Muscle of leg (tissue), 11 donors: ENCODE data around the gene FPGS. TPM values are rescaled to one million over a fixed set of nuclear protein-coding genes. Genes with fewer than 3 reads are reported as not detected.

Source experiments
- DNase-seq: peaks from one replicate; pipeline ENCODE4 v3.0.0; 2013
- H3K27ac ChIP-seq: one replicate; pipeline ENCODE4 v1.5.1; 2013; ENCODE audit warnings: mild to moderate bottlenecking, low read length, control low read depth
- H3K27me3 ChIP-seq: one replicate; pipeline ENCODE4 v1.6.1; 2013; ENCODE audit warnings: low read length; ENCODE audit not compliant: control insufficient read depth, insufficient read depth
- H3K36me3 ChIP-seq: one replicate; pipeline ENCODE4 v1.6.1; 2013; ENCODE audit warnings: low read length; ENCODE audit not compliant: control insufficient read depth, insufficient read depth
- H3K4me1 ChIP-seq: one replicate; pipeline ENCODE4 v1.6.1; 2013; ENCODE audit warnings: low read length; ENCODE audit not compliant: control insufficient read depth, insufficient read depth
- H3K4me3 ChIP-seq: one replicate; pipeline ENCODE4 v1.5.1; 2013; ENCODE audit warnings: low read length, control low read depth
- H3K9me3 ChIP-seq: replicated peaks from 2 replicates; pipeline ENCODE4 v1.6.1; 2013; ENCODE audit warnings: low read depth, low read length; ENCODE audit not compliant: control insufficient read depth
- WGBS: methylation state at CpG from one replicate; pipeline ENCODE4 v1.1.5; 2013; ENCODE audit warnings: missing lambda C conversion rate; ENCODE audit not compliant: insufficient coverage; 5-methylcytosine and 5-hydroxymethylcytosine counted together
- polyA plus RNA-seq, 8 donors: library from polyadenylated mRNA; unstranded; fragments of 120-200 nt; gene quantifications; one replicate each; pipeline versions ENCODE4 v1.2.1 to v1.2.3, GENCODE V29; 2013; ENCODE audit warnings: inconsistent platforms in 1 of 8, low replicate concordance in 1 of 8; ENCODE audit not compliant: insufficient read length in 8 of 8, insufficient read depth in 1 of 8
- total RNA-seq: library from RNA; stranded (reverse); fragments of 120-200 nt; gene quantifications from one replicate; pipeline ENCODE4 v1.2.4, GENCODE V29; 2013

FPGS gene
- total and polyA plus RNA-seq, 9 donors = 34.7 to 52.4 (median 43.6) TPM

DNA sequence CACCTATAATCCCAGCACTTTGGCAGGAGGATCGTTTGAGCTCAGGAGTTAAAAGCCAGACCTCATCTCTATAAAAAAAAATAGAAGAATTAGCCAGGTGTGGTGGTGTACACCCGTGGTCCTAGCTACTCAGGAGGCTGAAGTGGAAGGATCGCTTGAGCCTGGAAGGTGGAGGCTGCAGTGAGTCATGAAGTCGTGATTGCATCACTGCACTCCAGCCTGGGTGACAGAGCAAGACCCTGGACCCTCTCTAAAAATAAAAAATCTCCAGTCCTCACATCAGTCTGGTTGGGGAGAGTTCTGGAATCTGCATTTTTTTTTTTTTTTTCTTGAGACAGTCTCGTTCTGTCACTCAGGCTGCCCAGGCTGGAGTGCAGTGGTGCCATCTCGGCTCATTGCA lies 9.3 kb downstream of the FPGS start:
- Histone ChIP-seq H3K4me3 (no peak overlapping the region), H3K4me1 (peaks cover 21% of the 10 kb centered on the region), H3K27me3 (no peaks in the 10 kb centered on the region), H3K36me3 (peaks cover 86% of the 10 kb centered on the region), H3K27ac (no peak overlapping the region), H3K9me3 (no peaks in the 10 kb centered on the region)
- 100% methylated on average over 1 of the region's 6 CpGs for WGBS
- DNase-seq = no peak

- 90% methylated on average over 16 of the region's 19 CpGs for whole genome bisulfite sequencing
- peaks cover 86% of the 10 kb centered on the region for H3K36me3 ChIP-seq
- H3K4me3 ChIP-seq = no peak overlapping the region
- no peak for DNase-seq
- peaks cover 32% of the 10 kb centered on the region for H3K4me1 ChIP-seq
- no peaks in the 10 kb centered on the region for H3K27me3 ChIP-seq
- H3K27ac ChIP-seq = no peak overlapping the region
- no peaks in the 10 kb centered on the region for H3K9me3 ChIP-seq
These were observed 10.4 kb downstream of the FPGS start for GRCh38 chr9:127812936-127813675.

DNA sequence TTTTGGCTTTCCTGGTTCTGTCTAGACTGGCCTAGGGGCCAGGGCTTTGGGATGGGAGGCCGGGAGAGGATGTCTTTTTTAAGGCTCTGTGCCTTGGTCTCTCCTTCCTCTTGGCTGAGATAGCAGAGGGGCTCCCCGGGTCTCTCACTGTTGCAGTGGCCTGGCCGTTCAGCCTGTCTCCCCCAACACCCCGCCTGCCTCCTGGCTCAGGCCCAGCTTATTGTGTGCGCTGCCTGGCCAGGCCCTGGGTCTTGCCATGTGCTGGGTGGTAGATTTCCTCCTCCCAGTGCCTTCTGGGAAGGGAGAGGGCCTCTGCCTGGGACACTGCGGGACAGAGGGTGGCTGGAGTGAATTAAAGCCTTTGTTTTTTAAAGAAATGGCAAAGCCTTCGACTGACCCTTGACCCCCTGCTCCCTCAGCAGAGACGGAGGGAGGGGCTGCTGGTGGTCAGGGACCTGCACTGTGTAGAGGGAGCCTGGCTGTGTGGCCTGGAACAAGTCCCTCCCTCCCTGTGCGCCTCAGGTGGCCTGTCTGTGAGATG lies 11.1 kb downstream of the FPGS start:
- H3K9me3 ChIP-seq = no peaks in the 10 kb centered on the region
- WGBS = 50% methylated on average over 1 of the region's 9 CpGs
- H3K27ac ChIP-seq = no peak overlapping the region
- DNase-seq = no peak
- no peaks in the 10 kb centered on the region for H3K27me3 ChIP-seq
- no peak overlapping the region for H3K4me3 ChIP-seq
- H3K36me3 ChIP-seq = peaks cover 85% of the 10 kb centered on the region
- peaks cover 37% of the 10 kb centered on the region for H3K4me1 ChIP-seq

DNA sequence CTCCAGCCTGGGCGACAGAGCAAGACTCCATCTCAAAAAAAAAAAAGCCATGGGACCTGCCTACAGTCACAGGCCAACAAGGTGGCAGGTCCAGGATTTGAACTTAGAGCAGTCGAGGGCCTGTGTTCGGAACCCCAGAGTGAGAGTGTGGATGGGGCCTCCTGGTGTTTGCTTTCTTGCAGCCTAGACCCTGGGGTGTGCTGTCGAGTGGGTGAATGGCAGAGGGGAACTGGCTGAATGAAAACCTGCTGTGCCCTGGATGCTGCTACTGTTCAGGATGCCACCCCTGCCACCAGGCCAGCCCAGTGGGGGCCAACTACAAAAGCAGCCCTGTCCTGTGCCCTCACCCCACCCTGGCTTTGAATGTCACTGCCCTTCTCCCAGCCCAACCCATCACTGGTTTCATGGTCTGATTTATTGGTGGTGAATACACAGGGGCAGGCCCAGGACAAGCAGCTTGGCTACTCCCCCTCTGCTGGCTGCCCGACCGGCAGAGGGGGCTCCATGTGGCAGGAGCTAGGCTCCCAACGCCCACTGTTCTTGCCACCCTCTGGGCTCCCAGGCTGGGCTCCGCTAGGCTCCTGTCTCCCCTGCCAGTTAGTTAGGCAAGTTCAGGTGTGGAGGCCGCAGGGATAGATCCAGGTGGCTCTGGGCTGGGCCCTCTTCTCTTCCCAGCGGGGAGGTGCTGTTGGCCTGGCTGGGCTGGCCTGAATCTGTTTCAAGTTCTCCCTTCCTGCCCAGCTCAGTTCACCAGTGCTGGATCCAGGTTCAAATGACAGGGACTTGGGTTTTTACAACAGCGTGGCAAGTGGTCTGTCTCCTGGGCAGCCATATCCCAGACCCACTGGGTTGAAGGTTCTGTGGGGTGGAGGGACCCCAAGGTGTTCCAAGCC lies 12.2 kb downstream of the FPGS start:
- H3K27ac ChIP-seq = no peak overlapping the region
- peaks cover 87% of the 10 kb centered on the region for H3K36me3 ChIP-seq
- no peak for DNase-seq
- no peaks in the 10 kb centered on the region for H3K9me3 ChIP-seq
- H3K27me3 ChIP-seq = no peaks in the 10 kb centered on the region
- peaks cover 34% of the 10 kb centered on the region for H3K4me1 ChIP-seq
- no peak overlapping the region for H3K4me3 ChIP-seq
- WGBS = 83% methylated on average over 10 of the region's 11 CpGs

GRCh38 chr9:127815512-127816361 lies 13.1 kb downstream of the FPGS start:
- DNase-seq = no peak
- peaks cover 83% of the 10 kb centered on the region for H3K36me3 ChIP-seq
- WGBS = 87% methylated on average over 30 of the region's 33 CpGs
- H3K4me3 ChIP-seq = no peak overlapping the region
- peaks cover 34% of the 10 kb centered on the region for H3K4me1 ChIP-seq
- no peaks in the 10 kb centered on the region for H3K9me3 ChIP-seq
- no peak overlapping the region for H3K27ac ChIP-seq
- no peaks in the 10 kb centered on the region for H3K27me3 ChIP-seq

DNA sequence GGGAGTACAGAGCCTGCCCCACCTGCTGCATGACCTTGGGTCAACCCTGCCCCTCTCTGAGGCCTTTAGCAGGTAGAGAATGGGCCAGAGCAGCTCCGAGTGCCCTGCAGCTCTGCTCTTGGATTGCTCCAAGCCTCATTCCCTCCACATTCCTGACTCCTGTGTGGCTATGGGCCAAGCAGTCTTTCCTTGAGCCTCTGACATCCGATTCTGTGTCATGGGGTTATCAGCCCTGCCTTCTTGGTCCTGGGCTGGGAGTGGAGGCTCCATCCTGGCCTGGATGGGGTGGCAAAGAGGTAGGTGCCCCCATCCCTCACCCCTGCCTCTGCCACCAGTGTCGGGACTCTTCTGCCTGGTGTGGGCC lies 13.7 kb downstream of the FPGS start:
- WGBS = no CpG with 5 or more reads among the region's 3 CpGs
- H3K36me3 ChIP-seq = peaks cover 88% of the 10 kb centered on the region
- H3K4me1 ChIP-seq = peaks cover 34% of the 10 kb centered on the region
- no peak for DNase-seq
- no peak overlapping the region for H3K4me3 ChIP-seq
- no peak overlapping the region for H3K27ac ChIP-seq
- no peaks in the 10 kb centered on the region for H3K27me3 ChIP-seq
- H3K9me3 ChIP-seq = no peaks in the 10 kb centered on the region

GRCh38 chr9:127816728-127817127 lies 14.0 kb downstream of the FPGS start:
- WGBS = 84% methylated on average over 4 of the region's 8 CpGs
- Histone ChIP-seq H3K36me3 (peaks cover 84% of the 10 kb centered on the region), H3K27me3 (no peaks in the 10 kb centered on the region), H3K4me1 (peaks cover 34% of the 10 kb centered on the region), H3K9me3 (no peaks in the 10 kb centered on the region), H3K4me3 (no peak overlapping the region), H3K27ac (peak overlapping the region; percentile 87)
- DNase-seq = no peak

DNA sequence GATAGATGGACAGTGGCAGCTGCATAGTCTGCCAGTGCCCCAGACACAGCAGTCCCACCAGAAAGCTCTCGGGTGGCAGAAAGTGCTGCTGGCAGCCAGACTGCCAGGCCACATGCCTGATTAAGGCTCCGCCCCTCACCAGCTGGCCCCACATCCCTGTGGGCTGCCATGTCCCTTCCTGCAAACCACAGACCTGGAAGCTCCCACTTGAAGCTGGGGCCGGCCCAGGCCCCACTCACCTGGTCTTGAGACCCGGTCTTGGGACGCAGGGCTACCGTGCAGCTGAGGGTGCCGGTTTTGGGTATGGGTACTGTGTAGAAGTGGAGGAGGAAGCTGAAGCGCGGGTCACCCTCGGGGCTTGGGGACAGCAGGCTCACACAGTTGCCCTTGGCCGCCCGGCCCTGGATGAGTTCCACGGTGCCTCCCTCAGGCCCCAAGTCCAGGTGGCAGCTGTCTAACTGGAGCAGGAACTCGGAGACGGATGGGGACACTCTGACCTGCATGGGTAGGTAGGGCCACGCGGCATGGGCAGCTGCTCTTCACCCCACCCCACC lies 15.3 kb downstream of the FPGS start:
- H3K4me3 ChIP-seq = no peak overlapping the region
- H3K27me3 ChIP-seq = no peaks in the 10 kb centered on the region
- peak overlapping the region; percentile 87 for H3K27ac ChIP-seq
- peaks cover 37% of the 10 kb centered on the region for H3K4me1 ChIP-seq
- H3K9me3 ChIP-seq = no peaks in the 10 kb centered on the region
- peak; percentile 86 for DNase-seq
- 81% methylated on average over 8 of the region's 17 CpGs for WGBS
- peaks cover 74% of the 10 kb centered on the region for H3K36me3 ChIP-seq

DNA sequence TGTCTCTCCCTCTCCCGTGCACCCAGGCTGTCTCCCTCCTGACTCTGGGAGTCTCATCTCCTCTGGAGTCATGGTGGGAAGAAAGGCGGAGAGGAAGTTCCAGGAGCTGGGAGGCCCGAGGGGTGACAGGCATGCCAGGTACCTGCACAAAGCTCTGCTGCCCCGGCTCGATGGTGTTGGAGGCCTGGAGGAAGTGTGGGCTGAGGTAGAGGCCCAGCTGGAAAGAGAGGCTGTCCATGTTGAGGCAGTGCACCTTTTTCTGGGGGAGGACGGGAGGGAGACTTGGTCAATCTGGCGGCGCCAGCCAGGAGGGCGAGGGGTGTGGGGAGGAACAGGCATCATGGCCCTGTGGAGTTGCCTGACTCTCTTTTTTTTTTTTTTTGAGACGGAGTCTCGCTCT lies 15.9 kb downstream of the FPGS start:
- Histone ChIP-seq H3K9me3 (no peaks in the 10 kb centered on the region), H3K36me3 (peaks cover 68% of the 10 kb centered on the region), H3K27me3 (no peaks in the 10 kb centered on the region), H3K27ac (peak overlapping the region; percentile 87), H3K4me3 (no peak overlapping the region), H3K4me1 (peaks cover 37% of the 10 kb centered on the region)
- DNase-seq = no peak
- WGBS = 85% methylated on average over 5 of the region's 11 CpGs
